CD4-positive, alpha-beta T cell treated with Interferon gamma for 1 hour (primary cell): Measurements from ENCODE around the gene C11orf65.
A peak's percentile ranks its signal among the peaks of the same experiment; 100 is the strongest.
"Not testable (repeated sequence)": the region's sequence is repeated elsewhere in the genome, so short reads cannot be mapped to it uniquely, and the experiment has no call there.

Experiments
- DNase-seq: peaks from one replicate; pipeline ENCODE4 v3.0.0-alpha.2; 2020

The C11orf65 gene

DNA sequence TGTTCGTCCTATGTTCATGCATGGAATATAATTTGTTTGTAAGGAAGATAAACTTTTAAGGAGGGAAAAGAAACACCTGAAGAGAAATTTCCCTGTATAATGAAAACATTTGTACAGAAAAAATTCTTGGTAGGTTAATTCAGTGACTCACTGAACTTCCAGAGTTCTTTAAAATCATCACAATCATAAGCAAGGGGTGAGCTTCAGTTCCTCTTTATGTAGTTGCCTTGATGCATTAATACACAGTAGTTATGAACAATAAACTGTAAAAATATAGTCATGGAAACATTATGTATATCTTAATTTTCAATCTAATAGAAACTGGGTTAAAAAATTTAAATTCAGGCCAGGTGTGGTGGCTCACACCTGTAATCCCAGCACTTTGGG is 1.1 kb upstream of the C11orf65 start:
- no peak for DNase-seq

DNA sequence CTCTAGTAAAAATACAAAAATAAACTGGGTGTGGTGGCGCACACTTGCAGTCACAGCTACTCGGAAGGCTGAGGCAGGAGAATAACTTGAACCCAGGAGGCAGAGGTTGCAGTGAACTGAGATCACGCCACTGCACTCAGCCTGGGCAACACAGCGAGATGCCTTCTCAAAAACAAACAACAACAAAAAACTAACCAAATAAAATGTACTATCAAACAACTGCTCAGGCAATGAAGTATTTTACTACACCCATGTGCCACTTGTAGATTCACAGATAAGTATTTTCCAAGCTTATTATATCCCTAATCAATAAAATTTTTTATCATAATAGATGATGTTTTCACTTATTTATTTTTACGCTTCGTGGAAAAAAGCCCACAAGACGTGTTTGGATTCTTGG is 924 bp downstream of the C11orf65 start:
- no peak for DNase-seq

GRCh38 chr11:108453207-108453835 is 14.0 kb downstream of the C11orf65 start:
- DNase-seq, result no peak

DNA sequence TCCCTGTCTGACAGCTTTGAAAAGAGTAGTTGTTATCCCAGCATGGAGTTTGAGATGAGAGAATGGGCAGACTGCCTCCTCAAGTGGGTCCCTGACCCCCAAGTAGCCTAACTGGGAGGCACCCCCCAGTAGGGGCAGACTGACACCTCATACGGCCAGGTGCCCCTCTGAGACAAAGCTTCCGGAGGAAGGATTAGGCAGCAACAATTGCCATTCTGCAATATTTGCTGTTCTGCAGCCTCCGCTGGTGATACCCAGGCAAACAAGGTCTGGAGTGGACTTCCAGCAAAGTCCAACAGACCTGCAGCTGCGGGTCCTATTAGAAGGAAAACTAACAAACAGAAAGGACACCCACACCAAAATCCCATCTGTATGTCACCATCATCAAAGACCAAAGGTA is 25.9 kb downstream of the C11orf65 start:
- not testable (repeated sequence) for DNase-seq

- no peak for DNase-seq
These were observed 30.7 kb downstream of the C11orf65 start for GRCh38 chr11:108436594-108436993.

GRCh38 chr11:108435066-108435465 is 32.3 kb downstream of the C11orf65 start:
- DNase-seq, result no peak

DNA sequence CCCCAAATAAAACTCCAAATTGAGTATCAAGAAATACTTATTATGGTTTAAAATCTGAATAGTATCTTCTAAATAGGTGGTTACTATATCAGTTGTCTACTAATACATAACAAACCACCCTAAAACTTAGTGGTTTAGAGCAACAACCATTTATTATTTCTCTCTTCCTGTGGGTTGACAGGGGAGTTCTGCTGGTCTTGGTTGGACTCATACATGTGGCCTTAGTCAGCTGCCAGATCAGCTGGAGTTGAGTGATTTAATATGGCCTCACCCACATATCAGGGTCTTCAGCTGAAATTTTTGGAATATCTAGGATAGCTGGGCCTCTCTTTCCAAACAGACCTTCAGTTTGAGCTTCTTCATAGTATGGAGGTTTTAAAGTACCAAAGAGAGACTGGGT is 34.5 kb downstream of the C11orf65 start:
- DNase-seq, result no peak

GRCh38 chr11:108431997-108432396 is 35.3 kb downstream of the C11orf65 start:
- DNase-seq, result no peak

- no peak for DNase-seq
These were observed 36.0 kb downstream of the C11orf65 start for GRCh38 chr11:108431370-108431769.

- peak; percentile 11 for DNase-seq
These were observed 49.8 kb downstream of the C11orf65 start for GRCh38 chr11:108417551-108417950.

DNA sequence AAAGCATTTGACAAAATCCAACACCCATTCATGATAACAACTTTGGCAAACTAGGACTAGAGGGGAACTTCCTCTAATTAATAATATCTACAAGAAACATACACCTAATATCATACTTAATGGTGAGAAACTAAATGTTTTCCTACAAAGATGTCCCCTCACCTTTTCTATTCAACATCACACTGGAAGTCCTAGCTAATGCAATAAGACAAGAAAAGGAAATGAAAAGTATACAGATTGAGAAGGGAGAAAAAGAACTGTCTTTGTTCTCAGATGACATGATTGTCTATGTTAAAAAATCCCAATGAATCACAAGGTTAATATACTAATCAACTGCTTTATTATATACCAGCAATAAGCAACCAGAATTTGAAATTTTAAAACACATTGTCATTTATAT is 52.4 kb downstream of the C11orf65 start:
- no peak for DNase-seq

DNA sequence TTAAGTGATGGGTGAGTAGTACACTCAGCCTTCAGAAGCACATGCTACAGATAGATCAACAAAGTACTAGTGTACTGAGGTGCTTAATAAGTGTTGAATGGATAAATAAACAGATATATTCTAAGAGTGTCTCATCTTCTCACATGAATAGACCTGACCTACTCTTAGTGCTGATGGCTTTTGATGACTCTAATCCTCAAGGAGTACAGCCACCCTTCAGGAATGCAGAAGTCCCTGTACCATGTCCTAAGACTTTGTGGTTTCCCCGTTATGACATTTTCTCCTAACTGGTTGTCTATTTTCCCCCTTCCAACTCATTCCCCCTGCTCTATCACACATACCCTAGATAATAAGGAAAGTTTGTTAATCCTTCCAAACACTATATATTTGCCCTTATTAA is 61.6 kb downstream of the C11orf65 start:
- DNase-seq, result no peak

- DNase-seq, result no peak
These were observed 64.3 kb downstream of the C11orf65 start for GRCh38 chr11:108403052-108403451.

DNA sequence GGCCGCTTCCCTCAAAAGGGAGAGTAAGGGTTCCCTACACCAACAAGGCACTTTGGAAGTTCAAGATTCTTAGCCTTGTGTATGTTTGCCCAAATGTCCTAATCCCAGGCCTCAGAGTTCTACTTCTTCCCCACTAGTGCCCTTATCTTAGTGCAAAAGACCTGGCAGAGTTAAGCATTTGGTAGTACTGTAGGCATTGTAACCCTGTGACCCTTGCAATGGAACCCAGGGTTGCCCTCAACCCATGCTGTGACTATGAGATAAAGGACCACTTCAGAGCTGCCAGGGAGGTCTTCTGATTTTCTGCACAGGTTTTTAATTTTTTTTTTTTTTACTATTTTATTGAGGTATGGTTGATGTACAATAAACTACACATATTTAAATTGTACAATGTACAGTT is 65.1 kb downstream of the C11orf65 start:
- no peak for DNase-seq

GRCh38 chr11:108398439-108398838 is 68.9 kb downstream of the C11orf65 start:
- no peak for DNase-seq

- not testable (repeated sequence) for DNase-seq
These were observed 70.7 kb downstream of the C11orf65 start for GRCh38 chr11:108396672-108397071.

GRCh38 chr11:108394744-108395284 is 72.5 kb downstream of the C11orf65 start:
- DNase-seq, result no peak

- no peak for DNase-seq
These were observed 74.3 kb downstream of the C11orf65 start for GRCh38 chr11:108393046-108393445.

GRCh38 chr11:108392353-108392752 is 75.0 kb downstream of the C11orf65 start:
- no peak for DNase-seq

DNA sequence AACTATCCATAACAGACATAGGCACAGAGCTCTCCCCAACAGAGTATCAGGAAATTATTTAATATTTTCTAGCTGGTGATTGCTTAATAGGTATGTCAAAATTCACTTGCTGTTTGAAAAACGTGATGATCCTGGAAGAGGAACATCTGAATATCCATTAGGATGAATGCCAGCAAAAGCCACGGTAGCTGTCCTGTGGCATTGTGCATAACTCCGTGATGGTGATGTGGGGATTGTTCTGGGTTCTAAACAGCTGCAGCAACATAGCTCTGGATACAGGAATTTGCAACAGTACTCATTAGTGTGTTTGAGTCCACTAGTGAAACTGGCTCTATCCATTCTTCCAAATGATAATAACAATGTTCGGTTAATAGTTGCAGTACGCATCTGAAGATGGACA is 78.8 kb downstream of the C11orf65 start:
- no peak for DNase-seq

- DNase-seq, result not testable (repeated sequence)
These were observed 93.8 kb downstream of the C11orf65 start for GRCh38 chr11:108373505-108373904.

- DNase-seq, result no peak
These were observed 96.3 kb downstream of the C11orf65 start for GRCh38 chr11:108370990-108371389.

GRCh38 chr11:108370315-108370714 is 97.0 kb downstream of the C11orf65 start:
- no peak for DNase-seq

DNA sequence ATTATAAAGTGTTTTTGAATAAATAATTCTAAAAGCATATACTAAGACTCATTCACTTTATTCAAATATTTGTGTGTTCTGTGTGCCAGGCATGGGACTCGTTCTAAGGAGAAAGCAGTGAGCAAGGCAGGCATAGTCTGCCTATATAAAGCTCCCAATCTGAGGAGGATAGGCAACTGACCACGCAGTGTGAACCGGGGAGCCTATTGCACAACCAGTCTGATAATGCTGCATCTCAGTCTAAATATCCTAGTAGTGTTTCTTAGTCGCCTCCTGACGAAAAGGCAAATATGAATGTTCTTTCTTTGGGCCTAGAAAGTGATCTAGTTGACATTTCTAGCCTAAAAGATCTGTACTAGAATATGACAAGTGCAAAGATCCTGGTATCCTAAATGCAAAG is 98.3 kb downstream of the C11orf65 start:
- DNase-seq, result no peak

DNA sequence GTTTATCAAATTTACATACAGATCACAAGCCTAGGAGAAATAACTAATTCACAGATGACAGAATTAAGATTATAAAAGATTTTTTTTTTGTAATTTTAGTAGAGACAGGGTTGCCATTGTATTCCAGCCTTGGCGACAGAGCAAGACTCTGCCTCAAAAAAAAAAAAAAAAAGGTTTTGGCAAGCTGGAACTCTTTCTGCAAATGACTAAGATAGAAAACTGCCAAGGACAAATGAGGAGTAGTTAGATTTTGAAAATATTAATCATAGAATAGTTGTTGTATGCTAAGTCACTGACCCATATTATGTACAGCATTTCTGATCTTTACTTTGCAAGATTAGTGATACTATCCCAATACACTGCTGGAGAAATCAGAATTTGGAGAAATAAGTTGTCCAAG is 99.2 kb downstream of the C11orf65 start:
- DNase-seq, result no peak
